ENCODE data around the gene SERAC1.

SERAC1 gene

GRCh38 chr6:158073776-158074175 lies 94.3 kb downstream of the SERAC1 start:
- Histone ChIP-seq H3K4me1 (no peaks in the 10 kb centered on the region), H3K27ac (no peak overlapping the region), H3K36me3 (ENCODE audit: control insufficient read depth, insufficient read depth, low read length) (no peaks in the 10 kb centered on the region), H3K9me3 (ENCODE audit: control insufficient read depth, low read length) (no peaks in the 10 kb centered on the region), H3K27me3 (ENCODE audit: control insufficient read depth, insufficient read depth, low read length) (no peaks in the 10 kb centered on the region), H3K4me2 (ENCODE audit: low read length) (no peak overlapping the region), H3K79me2 (no peaks in the 10 kb centered on the region), H2AFZ (no peak overlapping the region), H3K9ac (no peak overlapping the region), H3K4me3 (ENCODE audit: low read depth, low read length) (no peak overlapping the region)
- no peak for TF ChIP-seq CTCF (IDR thresholded peaks at IDR 0.05)

DNA sequence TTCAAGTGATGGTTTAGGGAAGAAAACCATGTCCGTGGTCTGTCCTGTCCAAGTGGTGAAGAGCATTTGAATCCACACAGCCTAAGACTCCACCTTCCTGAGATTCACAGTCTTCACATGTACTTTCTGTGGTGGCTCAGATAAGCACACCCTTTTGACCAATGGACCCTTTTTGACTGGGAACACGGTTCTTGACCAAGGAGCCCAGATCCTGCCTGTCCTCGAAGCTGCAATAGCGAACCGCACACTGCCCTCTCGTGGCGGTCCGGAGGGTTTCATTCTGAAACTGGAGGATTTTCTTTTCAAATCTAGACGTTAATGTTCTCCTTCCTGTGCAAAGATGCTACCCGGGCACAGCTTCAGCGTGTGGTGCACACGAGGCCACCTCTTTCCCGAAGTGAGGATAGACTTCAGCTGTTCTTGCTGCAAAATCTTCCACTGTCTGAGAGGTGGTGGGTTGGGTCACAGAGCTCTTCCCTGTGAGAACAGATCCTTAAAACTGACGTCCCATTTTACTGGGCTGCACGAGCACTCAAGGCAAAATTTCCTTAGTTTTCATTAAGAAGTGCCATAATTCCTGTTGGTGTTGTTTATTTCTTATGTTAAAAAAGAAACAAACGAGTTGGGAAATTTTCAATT lies 95.9 kb downstream of the SERAC1 start:
- Histone ChIP-seq H3K36me3 (ENCODE audit: control insufficient read depth, insufficient read depth, low read length) (no peaks in the 10 kb centered on the region), H3K9me3 (ENCODE audit: control insufficient read depth, low read length) (no peaks in the 10 kb centered on the region), H2AFZ (peak overlapping the region; percentile 1), H3K9ac (no peak overlapping the region), H3K27ac (no peak overlapping the region), H3K4me2 (ENCODE audit: low read length) (no peak overlapping the region), H3K27me3 (ENCODE audit: control insufficient read depth, insufficient read depth, low read length) (no peaks in the 10 kb centered on the region), H3K4me3 (ENCODE audit: low read depth, low read length) (no peak overlapping the region), H3K4me1 (no peaks in the 10 kb centered on the region), H3K79me2 (no peaks in the 10 kb centered on the region)
- peak; percentile 85 for TF ChIP-seq CTCF (IDR thresholded peaks at IDR 0.05)

DNA sequence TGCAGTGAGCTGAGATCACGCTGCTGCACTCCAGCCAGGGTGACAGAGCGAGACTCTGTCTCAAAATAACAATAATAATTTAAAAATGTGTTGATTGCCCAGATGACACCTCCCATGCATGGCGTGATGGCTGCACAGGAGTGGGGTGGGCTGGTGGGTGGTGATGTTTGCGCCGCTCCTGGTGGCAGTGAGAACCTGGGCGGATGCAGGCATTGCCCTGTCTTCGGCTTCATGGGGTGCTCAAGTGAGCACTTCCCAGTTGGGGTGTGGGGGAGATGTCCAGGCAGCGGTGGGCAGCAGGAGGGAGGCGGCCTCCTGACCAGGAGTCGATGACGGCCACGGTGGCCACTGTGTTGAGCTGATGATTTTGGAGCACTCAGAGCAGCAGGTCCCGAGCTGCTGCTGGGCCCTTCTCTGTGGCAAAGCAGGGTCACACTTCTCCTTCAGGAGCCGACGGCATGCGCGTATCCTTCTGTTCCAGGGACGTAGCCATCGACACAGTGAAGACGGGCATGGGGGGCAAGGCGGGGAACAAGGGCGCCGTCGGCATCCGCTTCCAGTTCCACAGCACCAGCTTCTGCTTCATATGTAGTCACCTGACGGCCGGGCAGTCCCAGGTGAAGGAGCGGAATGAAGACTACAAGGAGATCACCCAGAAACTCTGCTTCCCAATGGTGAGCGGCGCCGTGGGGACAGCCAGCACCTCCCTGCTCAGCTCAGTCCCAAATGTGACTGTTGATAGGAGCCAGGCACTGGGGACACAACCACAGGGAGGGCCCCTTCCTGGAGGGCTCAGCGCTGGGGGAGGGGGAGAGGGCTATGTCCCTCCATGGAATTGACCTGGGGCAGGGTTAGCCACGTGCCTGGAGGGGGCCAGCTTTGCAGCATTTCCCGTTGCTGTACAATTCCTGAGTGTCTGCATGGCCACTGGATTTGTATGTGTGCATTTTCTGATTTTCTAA lies 96.7 kb downstream of the SERAC1 start:
- no peak overlapping the region for H3K4me3 ChIP-seq (ENCODE audit: low read depth, low read length)
- H3K79me2 ChIP-seq = no peaks in the 10 kb centered on the region
- no peak overlapping the region for H3K4me2 ChIP-seq (ENCODE audit: low read length)
- no peaks in the 10 kb centered on the region for H3K4me1 ChIP-seq
- no peaks in the 10 kb centered on the region for H3K27me3 ChIP-seq (ENCODE audit: control insufficient read depth, insufficient read depth, low read length)
- no peaks in the 10 kb centered on the region for H3K9me3 ChIP-seq (ENCODE audit: control insufficient read depth, low read length)
- H3K27ac ChIP-seq = no peak overlapping the region
- no peaks in the 10 kb centered on the region for H3K36me3 ChIP-seq (ENCODE audit: control insufficient read depth, insufficient read depth, low read length)
- TF ChIP-seq CTCF (IDR thresholded peaks at IDR 0.05) = no peak
- H3K9ac ChIP-seq = no peak overlapping the region
- H2AFZ ChIP-seq = no peak overlapping the region

- H3K36me3 ChIP-seq (ENCODE audit: control insufficient read depth, insufficient read depth, low read length) = no peaks in the 10 kb centered on the region
- no peaks in the 10 kb centered on the region for H3K27me3 ChIP-seq (ENCODE audit: control insufficient read depth, insufficient read depth, low read length)
- no peak overlapping the region for H3K4me2 ChIP-seq (ENCODE audit: low read length)
- H3K4me1 ChIP-seq = no peaks in the 10 kb centered on the region
- no peaks in the 10 kb centered on the region for H3K79me2 ChIP-seq
- H3K4me3 ChIP-seq (ENCODE audit: low read depth, low read length) = no peak overlapping the region
- H3K9ac ChIP-seq = no peak overlapping the region
- no peak overlapping the region for H3K27ac ChIP-seq
- H2AFZ ChIP-seq = no peak overlapping the region
- no peak for TF ChIP-seq CTCF (IDR thresholded peaks at IDR 0.05)
- no peaks in the 10 kb centered on the region for H3K9me3 ChIP-seq (ENCODE audit: control insufficient read depth, low read length)
These were observed 97.5 kb downstream of the SERAC1 start for GRCh38 chr6:158070513-158070912.
